ENCODE data around the gene MZT2B.
"Not testable (repeated sequence)": the region's sequence is repeated elsewhere in the genome, so short reads cannot be mapped to it uniquely, and the experiment has no call there.

MZT2B gene

DNA sequence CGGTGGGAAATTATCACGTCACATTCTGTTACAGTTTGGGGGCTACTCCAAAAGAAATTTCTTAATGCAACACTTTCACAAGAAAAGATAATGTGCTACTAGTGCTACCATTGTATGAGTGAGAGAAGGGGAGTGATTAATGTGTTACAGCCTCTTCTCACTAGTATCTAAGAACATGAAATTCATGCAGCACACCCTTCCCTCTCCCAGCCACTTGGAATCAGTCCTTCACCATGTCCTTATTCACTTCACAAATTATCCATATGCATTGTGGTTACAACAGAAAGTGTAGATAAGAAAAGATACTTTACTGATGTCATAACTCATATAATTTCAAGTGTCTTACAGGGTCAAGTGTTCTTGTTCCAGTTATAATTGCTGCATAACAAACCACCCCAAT lies 37.1 kb downstream of the MZT2B start:
- DNase-seq (ENCODE audit: low spot score), result not testable (repeated sequence)

DNA sequence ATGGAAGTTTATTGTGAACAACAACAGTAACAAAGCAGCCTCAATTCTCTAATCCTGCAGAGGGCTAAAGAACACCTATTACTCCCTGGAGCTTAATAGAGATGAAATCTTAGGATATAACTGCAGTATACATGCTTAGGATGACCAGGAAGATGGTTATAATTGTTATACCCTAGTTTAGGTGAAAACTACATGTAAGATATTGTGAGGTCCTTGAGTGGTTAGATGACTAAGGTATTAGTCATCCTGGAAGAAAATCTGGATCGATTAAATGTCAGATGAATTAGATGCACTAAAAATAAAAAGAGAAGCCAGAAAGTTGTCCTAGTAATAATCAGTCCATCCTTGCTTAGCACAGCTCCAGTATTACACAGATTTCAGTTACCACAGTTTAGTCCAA lies 38.4 kb downstream of the MZT2B start:
- DNase-seq (ENCODE audit: low spot score), result not testable (repeated sequence)

DNA sequence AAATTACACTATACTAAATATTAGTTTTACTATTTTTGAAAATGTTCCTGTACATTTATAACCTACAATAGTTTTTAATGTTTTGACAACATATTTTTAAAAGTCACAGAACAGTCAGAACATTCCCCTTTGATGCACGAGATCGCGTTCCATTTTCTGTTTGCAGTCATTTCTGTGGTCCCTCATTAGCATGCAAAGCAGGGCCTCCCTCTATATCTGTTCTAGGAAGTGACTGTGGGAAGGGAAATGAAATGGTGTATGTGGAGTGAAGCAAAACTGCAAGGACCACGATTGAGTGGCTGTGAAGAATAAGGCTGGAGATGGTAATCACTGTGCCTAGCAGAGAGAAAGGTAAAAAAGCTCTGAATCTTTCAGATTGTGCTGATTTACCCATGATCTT lies 40.5 kb downstream of the MZT2B start:
- DNase-seq (ENCODE audit: low spot score), result not testable (repeated sequence)

DNA sequence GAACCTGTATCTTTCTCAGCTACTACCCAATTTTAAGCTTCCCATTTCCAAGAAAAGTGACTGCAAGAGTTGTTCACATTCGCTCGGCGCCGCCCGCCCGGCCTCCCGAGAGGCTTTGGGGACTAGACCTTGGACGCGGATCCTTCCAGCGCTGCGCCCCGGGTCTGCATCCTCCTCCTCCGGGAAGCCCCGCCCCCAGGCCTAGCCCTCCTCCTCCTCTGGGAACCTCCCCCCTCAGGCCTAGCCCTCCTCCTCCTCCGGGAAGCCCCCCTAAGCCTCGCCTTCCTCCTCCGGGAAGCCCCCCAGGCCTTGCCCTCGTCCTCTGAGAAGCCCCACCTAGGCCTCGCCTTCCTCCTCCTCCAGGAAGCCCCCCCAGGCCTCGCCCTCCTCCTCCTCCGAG lies 45.9 kb downstream of the MZT2B start:
- not testable (repeated sequence) for DNase-seq (ENCODE audit: low spot score)

DNA sequence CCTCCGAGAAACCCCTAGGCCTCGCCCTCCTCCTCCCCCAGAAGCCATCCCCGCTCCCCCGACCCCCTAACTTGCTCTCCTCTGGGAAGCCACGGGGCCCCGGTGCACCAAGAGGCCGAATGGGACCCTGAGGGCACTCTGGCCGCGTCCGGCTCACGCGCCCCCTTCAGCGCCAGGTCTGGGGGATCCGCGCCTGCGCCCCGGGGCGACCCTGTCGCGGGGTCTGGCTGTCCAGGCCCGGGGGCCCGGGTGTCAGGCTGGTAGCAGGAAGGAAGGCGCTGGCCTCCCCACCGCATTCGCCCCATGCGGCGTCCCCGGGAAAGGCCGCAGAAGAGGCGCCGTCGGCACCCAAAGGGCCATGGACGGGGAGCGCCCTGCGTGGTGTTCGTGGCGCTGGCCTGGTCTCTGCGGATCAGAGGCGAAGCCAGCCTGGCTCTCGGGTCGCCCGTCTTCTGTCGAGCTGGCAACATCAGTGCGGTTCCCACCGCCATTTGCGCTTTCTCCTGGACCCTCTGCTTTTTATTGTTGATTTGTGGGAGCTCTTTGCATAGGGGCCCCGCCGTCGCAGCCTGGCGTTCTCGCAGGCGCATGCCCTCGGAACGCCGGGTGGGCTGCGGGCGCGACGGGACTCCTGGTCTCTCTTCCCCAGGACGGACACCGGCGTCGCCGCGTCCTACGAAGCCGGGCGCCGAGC lies 46.6 kb downstream of the MZT2B start:
- DNase-seq (ENCODE audit: low spot score), result not testable (repeated sequence)

DNA sequence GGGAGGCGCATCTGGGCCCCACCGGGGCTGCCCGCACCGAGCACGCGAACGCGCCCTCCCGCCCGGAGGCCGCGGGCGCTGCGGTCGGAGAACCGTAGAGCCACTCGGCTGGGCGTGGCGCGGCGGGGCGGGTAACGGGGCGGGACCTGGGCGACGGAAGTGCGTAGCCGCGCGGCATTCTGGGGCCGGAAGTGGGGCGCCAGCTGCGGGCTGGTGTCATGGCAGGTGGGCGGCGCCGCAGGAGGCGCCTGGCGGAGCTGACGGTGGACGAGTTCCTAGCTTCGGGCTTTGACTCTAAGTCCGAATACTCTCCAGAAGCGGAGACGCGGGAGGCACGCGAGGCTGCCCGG lies 47.1 kb downstream of the MZT2B start:
- not testable (repeated sequence) for DNase-seq (ENCODE audit: low spot score)

DNA sequence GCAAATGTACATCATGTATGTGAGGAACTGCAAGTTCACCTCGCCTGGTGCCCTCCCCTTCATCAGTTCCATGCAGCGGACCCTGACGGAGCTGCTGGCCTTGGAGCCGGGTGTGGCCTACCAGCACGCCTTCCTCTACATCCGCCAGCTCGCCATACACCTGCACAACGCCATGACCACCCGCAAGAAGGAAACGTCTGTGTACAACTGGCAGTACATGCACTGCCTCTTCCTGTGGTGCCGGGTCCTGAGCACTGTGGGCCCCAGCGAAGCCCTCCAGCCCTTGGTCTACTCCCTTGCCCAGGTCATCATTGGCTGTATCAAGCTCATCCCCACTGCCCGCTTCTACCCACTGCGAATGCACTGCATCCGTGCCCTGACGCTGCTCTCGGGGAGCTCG lies 48.3 kb downstream of the MZT2B start:
- not testable (repeated sequence) for DNase-seq (ENCODE audit: low spot score)

DNA sequence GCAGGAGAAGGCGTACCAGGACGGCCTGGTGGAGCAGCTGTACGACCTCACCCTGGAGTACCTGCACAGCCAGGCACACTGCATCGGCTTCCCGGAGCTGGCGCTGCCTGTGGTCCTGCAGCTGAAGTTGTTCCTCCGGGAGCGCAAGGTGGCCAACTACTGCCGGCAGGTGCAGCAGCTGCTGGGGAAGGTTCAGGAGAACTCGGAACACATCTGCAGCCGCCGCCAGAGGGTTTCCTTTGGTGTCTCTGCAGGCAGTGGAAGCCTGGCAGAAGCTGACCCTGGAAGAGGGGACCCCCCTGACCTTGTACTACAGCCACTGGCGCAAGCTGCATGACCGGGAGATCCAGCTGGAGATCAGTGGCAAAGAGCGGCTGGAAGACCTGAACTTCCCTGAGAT lies 48.8 kb downstream of the MZT2B start:
- not testable (repeated sequence) for DNase-seq (ENCODE audit: low spot score)

DNA sequence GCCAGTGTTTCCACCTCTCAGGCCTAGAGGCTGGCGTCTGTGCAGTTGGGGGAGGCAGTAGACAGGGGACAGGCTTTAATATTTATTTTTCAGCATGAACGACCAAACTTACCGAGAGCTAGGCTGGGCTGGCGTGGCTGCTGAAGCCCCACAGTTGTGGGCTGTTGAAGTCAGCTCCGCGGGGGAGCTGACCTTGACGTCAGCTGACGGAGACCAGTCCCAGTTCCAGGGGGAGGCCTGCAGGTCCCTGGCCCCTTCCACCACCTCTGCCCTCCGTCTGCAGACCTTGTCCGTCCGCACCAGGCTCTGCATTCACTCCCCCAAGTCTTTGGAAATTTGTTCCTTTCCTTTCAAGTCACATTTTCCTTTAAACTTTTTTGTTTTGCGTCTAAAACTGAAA lies 49.6 kb downstream of the MZT2B start:
- DNase-seq (ENCODE audit: low spot score), result peak; percentile 8

DNA sequence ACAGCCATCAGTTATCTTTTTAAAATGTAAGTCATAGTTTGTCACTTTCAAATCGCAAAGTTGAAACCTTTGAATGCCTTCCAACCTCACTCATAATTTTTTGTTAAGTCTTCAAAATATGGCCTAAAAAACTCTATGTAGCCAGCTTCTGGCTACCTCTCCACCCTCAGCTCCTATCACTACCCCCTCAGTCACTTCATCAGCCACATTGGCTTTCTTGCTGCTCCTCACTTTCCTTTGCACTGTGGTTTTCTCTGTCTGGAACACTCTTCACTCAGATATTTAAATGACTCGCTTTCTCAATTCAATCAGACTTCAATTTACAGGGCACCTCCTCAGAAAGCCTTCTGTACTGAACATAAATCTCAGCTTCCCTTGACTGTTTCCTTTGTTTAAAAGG lies 51.0 kb downstream of the MZT2B start:
- not testable (repeated sequence) for DNase-seq (ENCODE audit: low spot score)

DNA sequence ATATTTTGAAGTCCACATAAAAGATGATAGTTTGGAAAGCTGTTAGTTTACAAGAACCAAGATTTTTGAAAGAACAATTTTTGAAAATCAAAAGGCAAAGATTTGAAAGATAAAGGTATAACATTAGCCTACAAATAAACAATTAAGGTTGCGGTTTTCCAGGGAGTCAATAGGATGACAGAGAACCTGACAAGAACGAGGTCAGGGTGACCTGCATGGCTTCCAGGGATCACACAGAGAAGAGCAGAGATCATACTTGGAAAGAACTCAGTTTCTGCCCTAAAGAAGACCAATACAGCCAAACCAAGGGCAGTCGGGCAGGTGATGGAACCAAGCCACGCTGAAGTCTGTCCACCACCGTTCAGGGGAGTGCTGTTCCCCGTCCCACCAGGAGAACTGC lies 57.5 kb downstream of the MZT2B start:
- DNase-seq (ENCODE audit: low spot score), result not testable (repeated sequence)

Data from iPS-NIHi11 (cell line).